ENCODE measurements around the gene DHRSX. TPM values are rescaled to one million over a fixed set of nuclear protein-coding genes. Genes with fewer than 3 reads are reported as not detected.
A peak's percentile ranks its signal among the peaks of the same experiment; 100 is the strongest.

DHRSX gene
- total RNA-seq: 10 to 100 TPM; 19.6 to 21.6 TPM

GRCh38 chrX:2500803-2501558, at the start of gene DHRSX, which contains the start of gene ZBED1:
Gene DHRSX, minus strand, starts transcription at chrX:2500976. Its CDS starts 51 bp downstream, at chrX:2500925.
Gene ZBED1, minus strand, starts transcription at chrX:2500976. Its CDS starts 10,257 bp downstream, at chrX:2490719.
- H3K27me3 Mint-ChIP-seq: no peaks in the 10 kb centered on the region
- H3K4me1 Mint-ChIP-seq: peaks cover 13% of the 10 kb centered on the region
- H3K36me3 Mint-ChIP-seq (ENCODE audit: low read depth): peaks cover 35% of the 10 kb centered on the region
- ATAC-seq (replicated peaks): peak; percentile 77
- no peaks in the 10 kb centered on the region for H3K9me3 Mint-ChIP-seq
- peak within 1 kb of the TSS; percentile 85 for H3K27ac Mint-ChIP-seq
- H3K4me3 Mint-ChIP-seq: peak within 1 kb of the TSS; percentile 86

- Mint-ChIP-seq H3K4me1 (no peaks in the 10 kb centered on the region), H3K9me3 (no peaks in the 10 kb centered on the region), H3K27ac (no peak overlapping the region), H3K27me3 (peaks cover 11% of the 10 kb centered on the region), H3K4me3 (no peak overlapping the region), H3K36me3 (ENCODE audit: low read depth) (no peaks in the 10 kb centered on the region)
- no peak for ATAC-seq (replicated peaks)
Measured at GRCh38 chrX:2549876-2550275, 49.1 kb upstream of the DHRSX start.

GRCh38 chrX:2548711-2549423, 48.1 kb upstream of the DHRSX start:
- no peak for ATAC-seq (replicated peaks)
- no peak overlapping the region for H3K4me3 Mint-ChIP-seq
- no peak overlapping the region for H3K27ac Mint-ChIP-seq
- H3K9me3 Mint-ChIP-seq: no peaks in the 10 kb centered on the region
- no peaks in the 10 kb centered on the region for H3K4me1 Mint-ChIP-seq
- no peaks in the 10 kb centered on the region for H3K36me3 Mint-ChIP-seq (ENCODE audit: low read depth)
- peaks cover 15% of the 10 kb centered on the region for H3K27me3 Mint-ChIP-seq

- H3K27ac Mint-ChIP-seq: no peak overlapping the region
- no peak overlapping the region for H3K4me3 Mint-ChIP-seq
- H3K36me3 Mint-ChIP-seq (ENCODE audit: low read depth): no peaks in the 10 kb centered on the region
- no peaks in the 10 kb centered on the region for H3K4me1 Mint-ChIP-seq
- no peaks in the 10 kb centered on the region for H3K9me3 Mint-ChIP-seq
- peaks cover 12% of the 10 kb centered on the region for H3K27me3 Mint-ChIP-seq
- ATAC-seq (replicated peaks): no peak
Measured at GRCh38 chrX:2547736-2548135, 47.0 kb upstream of the DHRSX start.

GRCh38 chrX:2546496-2546895, 45.7 kb upstream of the DHRSX start:
- H3K4me1 Mint-ChIP-seq: no peaks in the 10 kb centered on the region

GRCh38 chrX:2545144-2545543, 44.4 kb upstream of the DHRSX start:
- no peak for ATAC-seq (replicated peaks)
- Mint-ChIP-seq H3K36me3 (ENCODE audit: low read depth) (no peaks in the 10 kb centered on the region), H3K4me3 (no peak overlapping the region), H3K27ac (no peak overlapping the region), H3K9me3 (no peaks in the 10 kb centered on the region), H3K4me1 (no peaks in the 10 kb centered on the region), H3K27me3 (peaks cover 16% of the 10 kb centered on the region)

More at GRCh38 chrX:2546496-2546895, 45.7 kb upstream of the DHRSX start:
- Mint-ChIP-seq H3K9me3 (no peaks in the 10 kb centered on the region), H3K4me3 (no peak overlapping the region), H3K36me3 (ENCODE audit: low read depth) (no peaks in the 10 kb centered on the region), H3K27ac (no peak overlapping the region), H3K27me3 (peaks cover 16% of the 10 kb centered on the region)
- ATAC-seq (replicated peaks): no peak

GRCh38 chrX:2542826-2543521, 42.2 kb upstream of the DHRSX start:
- ATAC-seq (replicated peaks): no peak
- no peak overlapping the region for H3K27ac Mint-ChIP-seq
- peaks cover 8% of the 10 kb centered on the region for H3K27me3 Mint-ChIP-seq
- H3K4me3 Mint-ChIP-seq: no peak overlapping the region
- no peaks in the 10 kb centered on the region for H3K9me3 Mint-ChIP-seq
- no peaks in the 10 kb centered on the region for H3K36me3 Mint-ChIP-seq (ENCODE audit: low read depth)
- H3K4me1 Mint-ChIP-seq: no peaks in the 10 kb centered on the region

GRCh38 chrX:2541603-2542002, 40.8 kb upstream of the DHRSX start:
- Mint-ChIP-seq H3K27ac (no peak overlapping the region), H3K27me3 (peaks cover 8% of the 10 kb centered on the region), H3K4me3 (no peak overlapping the region), H3K4me1 (no peaks in the 10 kb centered on the region), H3K9me3 (no peaks in the 10 kb centered on the region), H3K36me3 (ENCODE audit: low read depth) (no peaks in the 10 kb centered on the region)
- ATAC-seq (replicated peaks): no peak

- Mint-ChIP-seq H3K27me3 (peaks cover 8% of the 10 kb centered on the region), H3K9me3 (no peaks in the 10 kb centered on the region), H3K27ac (no peak overlapping the region)
Measured at GRCh38 chrX:2540426-2540947, 39.7 kb upstream of the DHRSX start.

GRCh38 chrX:2539586-2539985, 38.8 kb upstream of the DHRSX start:
- Mint-ChIP-seq H3K9me3 (peaks cover 2% of the 10 kb centered on the region), H3K27me3 (peaks cover 10% of the 10 kb centered on the region), H3K4me1 (no peaks in the 10 kb centered on the region), H3K36me3 (ENCODE audit: low read depth) (no peaks in the 10 kb centered on the region), H3K4me3 (no peak overlapping the region), H3K27ac (no peak overlapping the region)
- ATAC-seq (replicated peaks): no peak

More at GRCh38 chrX:2540426-2540947, 39.7 kb upstream of the DHRSX start:
- H3K4me1 Mint-ChIP-seq: no peaks in the 10 kb centered on the region
- H3K36me3 Mint-ChIP-seq (ENCODE audit: low read depth): no peaks in the 10 kb centered on the region
- no peak overlapping the region for H3K4me3 Mint-ChIP-seq
- no peak for ATAC-seq (replicated peaks)

GRCh38 chrX:2538031-2538757, 37.4 kb upstream of the DHRSX start:
- no peak for ATAC-seq (replicated peaks)
- H3K4me1 Mint-ChIP-seq: no peaks in the 10 kb centered on the region
- no peak overlapping the region for H3K4me3 Mint-ChIP-seq
- H3K9me3 Mint-ChIP-seq: peaks cover 4% of the 10 kb centered on the region
- H3K36me3 Mint-ChIP-seq (ENCODE audit: low read depth): no peaks in the 10 kb centered on the region
- H3K27ac Mint-ChIP-seq: no peak overlapping the region
- peaks cover 8% of the 10 kb centered on the region for H3K27me3 Mint-ChIP-seq

- Mint-ChIP-seq H3K9me3 (peaks cover 4% of the 10 kb centered on the region), H3K4me3 (no peak overlapping the region), H3K4me1 (no peaks in the 10 kb centered on the region), H3K27ac (no peak overlapping the region), H3K27me3 (peaks cover 5% of the 10 kb centered on the region), H3K36me3 (ENCODE audit: low read depth) (no peaks in the 10 kb centered on the region)
- no peak for ATAC-seq (replicated peaks)
Measured at GRCh38 chrX:2536974-2537373, 36.2 kb upstream of the DHRSX start.

- no peaks in the 10 kb centered on the region for H3K4me1 Mint-ChIP-seq
- H3K27me3 Mint-ChIP-seq: peaks cover 4% of the 10 kb centered on the region
- ATAC-seq (replicated peaks): no peak
- H3K4me3 Mint-ChIP-seq: no peak overlapping the region
- H3K27ac Mint-ChIP-seq: no peak overlapping the region
- peaks cover 4% of the 10 kb centered on the region for H3K9me3 Mint-ChIP-seq
- no peaks in the 10 kb centered on the region for H3K36me3 Mint-ChIP-seq (ENCODE audit: low read depth)
Measured at GRCh38 chrX:2536141-2536540, 35.4 kb upstream of the DHRSX start.
